ENCODE results near the gene ZNF331.

The ZNF331 gene

DNA sequence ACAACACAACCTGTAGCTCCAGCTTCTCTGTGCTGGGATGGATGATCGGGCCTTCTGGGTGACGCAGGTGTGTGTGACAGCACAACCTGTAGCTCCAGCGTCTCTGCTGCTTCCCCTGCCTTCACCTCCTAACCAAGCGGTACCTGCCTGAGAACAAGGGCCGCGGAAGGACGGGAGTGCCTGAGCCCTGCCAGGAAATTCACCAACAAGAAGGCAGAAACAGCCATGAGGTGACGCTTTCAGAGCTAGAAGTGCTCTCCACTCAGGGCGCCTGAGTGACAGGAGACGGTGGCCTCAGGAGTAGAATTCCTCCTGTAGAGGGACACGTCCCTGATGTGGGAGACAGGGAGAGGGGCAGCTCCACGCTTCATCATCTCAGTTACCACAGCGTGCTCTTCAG is 17.4 kb downstream of the ZNF331 start:
- no peak for DNase-seq (ENCODE audit: low read depth in 1 of 2, low spot score in 1 of 2)

DNA sequence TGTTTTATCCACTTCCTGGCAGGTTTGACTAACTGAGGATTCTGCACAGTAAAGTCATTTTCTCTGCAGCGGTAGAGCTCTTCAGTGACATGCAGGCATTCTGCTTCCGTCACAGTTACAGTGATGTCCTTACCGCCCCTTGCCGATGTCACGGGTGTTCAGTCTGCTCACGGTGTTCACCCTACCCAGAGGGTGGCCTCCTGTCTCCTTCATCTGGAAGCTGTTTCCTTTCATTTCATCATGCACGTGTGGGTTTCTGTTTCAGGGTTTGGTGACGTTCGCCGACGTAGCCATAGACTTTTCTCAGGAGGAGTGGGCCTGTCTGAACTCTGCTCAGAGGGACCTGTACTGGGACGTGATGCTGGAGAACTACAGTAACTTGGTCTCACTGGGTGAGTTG is 33.4 kb downstream of the ZNF331 start:
- no peak for DNase-seq (ENCODE audit: low read depth in 1 of 2, low spot score in 1 of 2)

DNA sequence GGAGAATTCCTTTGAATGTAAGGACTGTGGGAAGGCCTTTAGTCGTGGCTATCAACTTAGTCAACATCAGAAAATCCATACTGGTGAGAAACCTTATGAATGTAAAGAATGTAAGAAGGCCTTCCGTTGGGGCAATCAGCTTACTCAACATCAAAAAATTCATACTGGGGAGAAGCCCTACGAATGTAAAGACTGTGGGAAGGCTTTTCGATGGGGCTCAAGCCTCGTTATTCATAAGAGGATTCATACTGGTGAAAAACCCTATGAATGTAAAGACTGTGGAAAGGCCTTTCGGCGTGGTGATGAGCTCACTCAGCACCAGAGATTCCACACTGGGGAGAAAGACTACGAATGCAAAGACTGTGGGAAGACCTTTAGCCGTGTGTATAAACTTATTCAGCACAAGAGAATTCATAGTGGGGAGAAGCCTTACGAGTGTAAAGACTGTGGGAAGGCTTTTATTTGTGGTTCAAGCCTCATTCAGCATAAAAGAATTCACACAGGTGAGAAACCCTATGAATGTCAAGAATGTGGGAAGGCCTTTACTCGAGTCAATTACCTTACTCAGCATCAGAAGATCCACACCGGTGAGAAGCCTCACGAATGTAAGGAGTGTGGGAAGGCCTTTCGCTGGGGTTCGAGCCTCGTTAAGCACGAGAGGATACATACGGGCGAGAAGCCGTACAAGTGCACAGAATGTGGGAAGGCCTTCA is 39.2 kb downstream of the ZNF331 start:
- no peak for DNase-seq (ENCODE audit: low read depth in 1 of 2, low spot score in 1 of 2)

DNA sequence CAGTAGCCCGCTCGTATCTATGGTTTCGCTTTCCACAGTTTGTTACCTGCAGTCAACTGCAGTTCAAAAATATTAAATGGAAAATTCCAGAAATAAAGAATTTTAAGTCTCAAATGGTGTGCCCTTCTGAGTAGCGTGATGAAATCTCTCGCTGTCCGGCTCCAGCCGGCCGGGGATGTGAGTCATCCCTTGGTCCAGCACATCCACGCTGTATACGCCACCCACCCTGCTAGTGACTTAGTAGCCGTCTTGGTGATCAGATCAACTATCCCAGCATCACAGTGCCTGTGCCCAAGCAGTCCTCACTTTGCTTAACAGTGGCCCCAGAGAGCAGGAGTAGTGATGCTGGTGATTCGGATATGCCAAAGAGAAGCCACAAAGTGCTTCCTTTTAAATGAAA is 40.0 kb downstream of the ZNF331 start:
- no peak for DNase-seq (ENCODE audit: low read depth in 1 of 2, low spot score in 1 of 2)

DNA sequence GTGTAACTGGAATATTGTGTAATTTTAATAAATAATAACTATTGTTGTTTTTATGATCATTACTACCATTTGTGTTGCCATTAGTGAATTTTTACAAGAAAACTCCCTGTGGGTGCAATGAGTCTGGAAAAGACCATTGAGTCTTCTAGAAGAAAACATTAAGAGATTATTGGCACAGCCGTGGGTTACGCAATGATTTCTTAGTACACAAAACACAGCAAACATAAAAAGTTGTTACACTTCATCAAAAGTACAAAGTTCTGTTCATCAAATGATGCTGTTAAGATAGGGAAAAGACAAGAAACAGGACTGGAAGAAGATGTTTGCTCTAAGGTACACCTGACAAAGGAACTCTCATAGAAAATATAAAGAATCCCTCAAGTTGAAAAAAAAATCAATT is 41.6 kb downstream of the ZNF331 start:
- no peak for DNase-seq (ENCODE audit: low read depth in 1 of 2, low spot score in 1 of 2)

DNA sequence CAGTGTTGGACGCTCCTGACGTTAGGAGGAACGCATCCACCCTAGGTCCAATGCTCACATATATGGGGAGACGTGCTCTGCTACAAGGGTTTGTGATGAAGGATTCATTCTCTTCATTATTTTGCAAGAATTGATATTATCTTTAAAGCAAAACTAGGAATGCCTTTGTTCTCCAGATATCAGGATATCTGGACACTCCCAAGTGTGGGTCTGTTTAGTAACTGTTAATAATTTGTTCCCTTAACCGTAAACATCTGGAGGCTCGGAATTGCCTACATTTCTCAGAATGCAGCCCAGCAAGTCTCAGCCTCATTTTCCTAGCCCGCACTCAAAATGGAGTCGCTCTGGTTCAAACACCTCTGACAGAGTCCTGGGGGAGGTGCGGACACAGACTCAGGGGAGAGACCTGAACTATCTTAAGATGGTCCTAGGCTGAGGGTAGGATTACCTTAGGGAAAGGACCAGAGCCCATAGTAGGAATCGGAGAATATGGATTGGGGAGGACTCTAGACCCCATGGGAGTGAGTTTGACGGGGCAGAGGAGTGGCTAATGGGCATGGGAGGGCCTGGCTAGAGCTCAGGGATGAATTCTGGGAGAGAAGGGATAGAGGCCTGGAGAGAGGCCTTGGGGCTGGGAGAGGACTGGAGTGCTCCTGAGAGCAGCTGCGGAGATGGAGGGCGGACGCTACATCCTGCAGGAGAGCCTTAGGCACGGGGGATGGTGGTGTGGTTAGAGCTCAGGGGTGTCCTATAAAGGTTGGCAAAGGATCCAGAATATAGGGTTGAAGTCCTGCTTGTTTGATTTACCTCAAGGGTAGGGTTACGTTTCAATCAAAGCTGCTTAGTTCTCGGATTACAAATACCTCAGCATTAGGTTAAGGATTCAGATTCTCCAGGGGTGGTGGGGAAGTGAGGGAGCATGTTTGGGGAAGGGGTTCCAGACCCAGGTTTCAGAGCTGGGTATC is 43.2 kb downstream of the ZNF331 start:
- no peak for DNase-seq (ENCODE audit: low read depth in 1 of 2, low spot score in 1 of 2)

DNA sequence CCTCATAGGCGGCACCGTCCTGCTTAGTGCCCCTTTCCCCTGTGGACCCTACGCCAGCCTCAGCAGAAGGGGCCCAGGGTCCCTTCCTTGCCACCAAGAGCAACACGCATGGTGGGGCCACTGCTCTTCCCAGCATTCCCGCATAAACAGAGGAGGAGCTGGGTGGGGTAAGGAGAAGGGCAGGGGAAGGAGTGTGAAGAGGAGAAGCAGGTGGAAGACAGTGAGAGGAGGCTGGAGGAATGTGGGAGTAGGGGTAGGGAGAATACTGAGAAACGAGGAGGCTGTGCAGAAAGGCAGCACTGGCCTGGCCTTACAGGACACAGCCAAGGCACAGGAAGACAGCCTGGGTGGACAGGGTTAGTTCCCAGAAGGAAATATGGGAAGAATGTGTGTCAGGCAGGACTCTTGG is 43.9 kb downstream of the ZNF331 start:
- DNase-seq (ENCODE audit: low read depth in 1 of 2, low spot score in 1 of 2), result no peak

DNA sequence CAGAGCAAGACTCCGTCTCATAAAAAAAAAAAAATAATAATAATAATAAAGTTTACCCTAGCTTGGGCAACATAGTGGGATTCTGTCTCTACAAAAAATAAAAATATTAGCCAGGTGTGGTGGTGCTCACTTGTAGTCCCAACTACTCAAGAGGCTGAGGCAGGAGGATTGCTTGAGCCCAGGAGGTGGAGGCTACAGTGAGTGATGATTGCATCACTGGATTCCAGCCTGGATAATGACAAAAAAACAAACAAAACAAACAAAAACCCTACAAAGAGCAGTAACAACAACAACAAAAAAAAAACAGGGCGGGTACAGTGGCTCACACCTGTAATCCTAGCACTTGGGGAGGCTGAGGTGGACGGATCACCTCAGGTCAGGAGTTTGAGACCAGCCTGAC is 45.2 kb downstream of the ZNF331 start:
- DNase-seq (ENCODE audit: low read depth in 1 of 2, low spot score in 1 of 2), result no peak

DNA sequence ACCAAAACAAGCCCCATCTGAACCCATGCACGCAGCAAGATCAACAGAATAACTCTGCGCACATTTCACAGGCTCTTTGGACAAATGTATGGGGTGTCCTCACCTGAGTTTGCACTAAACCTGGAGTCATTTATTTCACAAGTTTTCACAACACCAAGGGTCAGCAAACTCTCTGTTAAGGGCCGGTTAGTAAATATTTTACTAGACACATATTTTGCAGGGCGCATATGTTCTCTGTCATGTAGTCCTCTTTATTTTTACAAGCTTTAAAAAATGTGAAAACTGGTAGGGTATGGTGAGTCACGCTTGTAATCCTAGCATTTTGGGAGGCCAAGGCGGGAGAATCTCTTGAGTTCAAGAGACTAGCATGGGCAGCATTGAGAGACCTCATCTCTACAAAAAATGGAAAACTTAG is 48.3 kb downstream of the ZNF331 start:
- no peak for DNase-seq (ENCODE audit: low read depth in 1 of 2, low spot score in 1 of 2)

DNA sequence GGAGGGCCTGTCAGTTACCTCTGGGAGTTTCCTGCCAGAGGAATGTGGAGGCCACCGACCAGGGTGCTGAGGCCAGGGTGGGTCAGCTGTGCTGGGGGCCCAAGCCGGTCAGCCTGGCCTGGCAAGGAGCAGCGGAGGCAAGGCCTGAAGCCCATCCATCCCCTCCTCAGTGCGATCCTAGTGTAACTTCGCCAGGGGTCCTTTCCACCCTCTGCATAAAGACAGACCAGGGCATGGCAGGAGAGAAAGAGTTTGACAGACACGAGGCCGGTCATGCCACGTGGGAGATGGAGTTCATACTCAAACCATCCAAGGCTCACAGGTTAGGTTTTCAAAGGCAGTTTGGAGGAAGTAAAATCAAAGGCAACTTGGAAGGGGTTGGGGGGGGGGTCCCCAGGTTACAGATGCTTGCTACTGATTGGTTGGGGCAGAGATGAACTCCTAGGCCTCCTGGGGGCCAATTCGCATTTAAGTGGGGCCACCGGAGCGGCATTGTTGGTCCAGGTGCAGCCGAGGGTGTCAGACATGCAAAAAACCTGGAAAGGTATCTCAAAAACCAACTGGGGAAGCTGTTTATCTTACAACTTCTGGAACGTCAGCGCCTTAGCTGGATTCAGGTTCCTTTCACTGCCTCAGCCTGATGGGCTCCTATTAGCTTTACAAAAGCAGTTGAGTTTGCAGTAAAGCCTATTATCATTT is 57.0 kb downstream of the ZNF331 start:
- no peak for DNase-seq (ENCODE audit: low read depth in 1 of 2, low spot score in 1 of 2)

DNA sequence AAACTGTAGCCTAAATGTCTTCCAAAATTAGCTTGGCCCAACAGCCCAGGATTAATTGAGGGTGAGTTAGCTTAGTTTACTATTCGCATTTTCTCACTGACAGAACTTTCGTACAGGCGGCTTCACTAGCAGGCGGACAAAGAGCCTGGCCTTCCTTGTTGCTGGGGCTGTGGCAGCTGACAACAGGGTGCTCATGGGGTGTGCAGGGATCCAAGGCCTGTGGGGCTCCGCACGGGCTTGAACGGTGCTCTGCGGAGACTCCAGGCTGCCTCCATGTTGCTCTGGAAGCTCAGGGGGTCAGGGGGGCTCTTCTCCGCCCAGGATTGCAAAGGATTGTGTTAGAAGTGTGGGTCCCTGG is 57.5 kb downstream of the ZNF331 start:
- no peak for DNase-seq (ENCODE audit: low read depth in 1 of 2, low spot score in 1 of 2)

DNA sequence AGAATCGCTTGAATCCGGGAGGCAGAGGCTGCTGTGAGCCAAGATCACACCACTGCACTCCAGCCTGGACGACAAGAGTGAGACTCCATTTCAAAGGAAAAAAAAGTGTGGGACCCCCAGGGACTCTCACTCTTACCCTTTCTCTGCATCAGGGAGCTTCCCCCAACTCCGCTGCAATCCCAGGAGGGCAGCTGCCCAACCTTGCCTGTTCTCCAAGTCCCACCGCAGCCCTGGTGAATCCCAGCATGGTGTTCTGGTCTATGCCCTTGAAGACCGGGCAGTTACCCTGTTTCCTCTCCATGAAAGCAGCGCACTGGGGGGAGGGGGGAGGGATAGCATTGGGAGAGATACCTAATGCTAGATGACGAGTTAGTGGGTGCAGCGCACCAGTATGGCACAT is 58.1 kb downstream of the ZNF331 start:
- no peak for DNase-seq (ENCODE audit: low read depth in 1 of 2, low spot score in 1 of 2)

DNA sequence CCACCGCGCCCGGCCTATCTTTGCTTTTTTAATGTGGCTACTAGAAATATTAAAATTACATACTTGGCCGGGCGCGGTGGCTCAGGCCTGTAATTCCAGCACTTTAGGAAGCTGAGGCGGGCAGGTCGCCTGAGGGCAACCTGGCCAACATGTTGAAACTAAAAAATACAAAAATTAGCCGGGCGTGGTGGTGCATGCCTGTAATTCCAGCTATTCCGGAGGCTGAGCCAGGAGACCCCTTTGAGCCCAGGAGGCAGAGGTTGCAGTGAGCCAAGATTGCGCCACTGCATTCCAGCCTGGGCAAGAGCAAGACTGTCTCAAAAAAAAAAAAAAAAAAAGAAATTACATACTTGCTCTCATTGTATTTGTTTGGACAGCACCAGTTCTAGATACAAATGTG is 59.1 kb downstream of the ZNF331 start:
- no peak for DNase-seq (ENCODE audit: low read depth in 1 of 2, low spot score in 1 of 2)

DNA sequence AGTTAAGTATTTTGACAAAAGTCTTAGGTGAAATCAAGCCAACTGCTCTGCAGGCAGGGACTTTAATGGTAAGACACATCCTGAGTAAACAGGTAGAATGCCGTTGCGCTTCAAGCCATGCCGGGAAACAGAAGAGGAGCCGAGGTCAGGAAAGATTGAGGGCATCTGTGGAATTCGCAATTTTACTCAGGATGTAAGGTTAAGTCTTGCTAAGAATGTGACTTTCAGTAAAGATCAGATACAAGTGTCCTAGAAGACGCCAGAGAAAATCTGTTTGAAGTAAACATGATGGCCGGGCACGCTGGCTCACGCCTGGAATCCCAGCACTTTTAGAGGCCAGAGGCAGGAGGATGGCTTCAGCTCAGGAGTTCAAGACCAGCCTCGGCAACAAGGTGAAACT is 60.4 kb downstream of the ZNF331 start:
- no peak for DNase-seq (ENCODE audit: low read depth in 1 of 2, low spot score in 1 of 2)

DNA sequence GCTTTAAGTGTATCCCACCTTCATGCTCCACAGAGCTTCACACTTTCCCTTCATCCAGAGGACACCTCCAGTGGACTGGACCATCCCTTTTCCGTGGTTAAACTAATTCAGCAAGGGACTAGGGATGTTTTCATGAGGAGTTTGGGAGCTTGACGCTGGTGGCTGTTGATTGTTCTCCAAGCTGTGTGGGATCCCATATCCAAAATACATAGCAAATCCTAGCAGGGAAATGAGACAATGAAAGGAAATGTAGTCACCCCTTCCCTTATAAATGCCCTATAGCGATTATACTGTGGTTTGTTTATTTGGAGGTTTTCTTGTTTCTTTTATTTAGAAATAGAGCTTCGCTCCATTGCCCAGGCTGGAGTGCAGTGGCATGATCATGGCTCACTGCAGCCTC is 62.3 kb downstream of the ZNF331 start:
- no peak for DNase-seq (ENCODE audit: low read depth in 1 of 2, low spot score in 1 of 2)

DNA sequence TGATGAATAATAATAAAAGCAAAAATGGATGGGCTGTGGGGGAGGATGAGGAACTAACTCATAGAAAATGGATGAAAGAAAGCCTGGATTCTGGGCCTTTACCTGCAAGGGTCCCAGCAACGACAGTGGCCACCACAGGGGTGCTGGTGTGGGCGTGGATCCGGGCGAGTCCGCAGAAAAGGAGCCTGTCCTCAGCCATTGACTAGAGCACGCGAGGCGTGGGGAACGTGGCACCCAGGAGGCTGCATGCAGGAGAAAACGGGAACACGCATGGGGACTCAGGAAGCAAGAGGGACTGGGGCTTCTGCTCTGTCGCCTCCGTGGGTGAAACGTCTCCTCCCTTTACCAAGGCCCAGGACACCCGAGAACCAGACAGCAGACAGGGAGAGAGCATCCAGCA is 68.1 kb downstream of the ZNF331 start:
- no peak for DNase-seq (ENCODE audit: low read depth in 1 of 2, low spot score in 1 of 2)

DNA sequence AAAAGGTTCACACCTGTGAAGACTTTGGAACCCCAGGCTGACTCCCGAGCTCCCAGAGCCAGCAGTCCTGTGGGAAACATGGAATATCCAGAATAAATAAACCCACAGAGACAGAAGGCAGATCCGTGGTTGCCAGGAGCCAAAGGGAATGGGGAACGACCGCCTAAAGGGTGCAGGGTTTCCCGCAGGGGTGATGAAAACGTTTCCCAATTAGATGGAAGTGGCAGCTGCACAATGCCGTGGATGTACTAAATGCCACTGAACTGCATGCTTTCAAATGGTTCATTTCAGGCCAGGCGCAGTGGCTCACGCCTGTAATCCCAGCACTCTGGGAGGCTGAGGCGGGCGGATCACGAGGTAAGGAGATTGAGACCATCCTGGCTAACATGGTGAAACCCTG is 70.4 kb downstream of the ZNF331 start:
- DNase-seq (ENCODE audit: low read depth in 1 of 2, low spot score in 1 of 2), result no peak

DNA sequence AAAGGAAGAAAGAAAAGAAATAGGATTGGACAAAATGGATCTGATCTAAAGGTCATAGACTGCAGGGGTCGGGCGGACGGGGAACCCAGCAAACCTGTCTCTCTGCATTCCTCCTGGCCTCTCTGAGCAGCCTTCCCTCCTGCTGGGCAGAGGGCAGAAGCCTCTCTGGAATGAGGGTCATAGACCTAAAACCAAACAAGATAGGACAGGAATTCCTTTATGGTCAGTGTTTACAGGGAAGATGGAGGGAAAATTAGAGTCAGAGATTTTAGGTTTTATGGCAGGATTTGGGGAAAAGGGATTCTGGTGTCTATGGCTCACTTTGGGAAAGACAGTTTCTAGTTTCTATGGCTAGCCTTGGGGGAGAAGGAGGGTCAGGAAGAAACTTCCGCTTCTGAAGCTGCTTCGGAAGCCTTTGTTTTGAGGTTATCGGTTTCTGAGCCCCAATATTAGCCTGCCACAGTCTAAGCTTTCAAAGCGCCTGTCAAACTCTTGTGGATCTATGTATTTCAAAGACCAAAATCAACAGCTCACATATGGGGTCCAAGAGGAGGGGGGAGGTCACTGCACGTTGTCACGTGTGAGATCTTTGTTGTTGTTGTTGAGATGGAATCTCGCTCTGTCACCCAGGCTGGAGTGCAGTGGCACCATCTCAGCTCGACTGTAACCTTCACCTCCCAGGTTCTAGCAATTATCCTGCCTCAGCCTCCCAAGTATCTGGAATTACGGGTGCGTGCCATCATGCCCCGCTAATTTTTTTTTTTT is 75.0 kb downstream of the ZNF331 start:
- no peak for DNase-seq (ENCODE audit: low read depth in 1 of 2, low spot score in 1 of 2)

DNA sequence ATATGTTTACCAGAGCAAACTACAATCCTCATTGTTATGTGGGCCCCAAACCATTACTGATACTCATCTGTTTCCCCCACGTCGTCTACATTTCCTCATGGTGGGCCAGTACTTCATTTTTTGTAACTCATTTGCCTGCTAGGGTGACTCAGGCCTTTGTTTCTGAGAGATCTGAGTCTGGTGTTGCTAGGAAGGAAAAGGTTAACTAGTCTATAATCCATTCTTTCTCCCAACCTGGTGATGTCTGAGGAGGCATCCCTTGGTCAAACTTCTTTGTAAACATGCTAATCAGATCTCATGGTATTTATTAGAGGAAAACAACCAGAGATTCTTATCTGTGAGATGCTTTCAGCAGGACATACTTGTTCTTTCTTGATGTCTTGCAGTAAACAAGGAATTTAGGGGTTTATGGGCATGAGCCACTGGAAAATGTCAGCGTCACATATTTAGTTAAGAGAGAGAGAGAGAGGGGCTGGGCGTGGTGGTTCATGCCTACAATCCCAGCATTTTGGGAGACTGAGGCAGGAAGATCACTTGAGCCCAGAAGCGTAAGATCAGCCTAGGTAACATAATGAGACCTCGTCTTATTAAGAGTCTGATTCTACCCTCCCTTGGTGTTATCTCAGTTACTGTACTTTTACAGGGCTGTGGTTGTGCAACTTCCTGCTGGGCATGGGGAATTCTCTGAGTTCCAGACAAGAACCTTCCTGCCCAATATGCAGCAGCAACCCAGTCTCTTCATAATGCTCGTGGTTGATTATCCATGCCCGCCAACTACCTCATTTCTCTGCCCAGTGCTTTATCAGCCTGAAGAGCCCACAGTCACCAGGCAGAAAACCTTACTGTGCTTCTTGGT is 84.2 kb downstream of the ZNF331 start:
- no peak for DNase-seq (ENCODE audit: low read depth in 1 of 2, low spot score in 1 of 2)

Data from activated CD4-positive, alpha-beta T cell treated with anti-CD3 and anti-CD28 coated beads, Interleukin-2, amount 50 U/mL, for 24 hours (primary cell).